HL-60 (cell line): ENCODE data around the gene TRERF1.

ENCODE experiments used
- DNase-seq, 2 experiments: peaks; one replicate each; pipeline ENCODE4 v3.0.0-alpha.2; 2010 to 2020; ENCODE audit warnings: low read depth in 1 of 2, low spot score in 1 of 2
- H3K27ac ChIP-seq: fragments of 250-450 bp; sonication (Bioruptor Pico); replicated peaks from 2 replicates; pipeline ENCODE4 v1.5.1; 2020; ENCODE audit warnings: mild to moderate bottlenecking, moderate library complexity
- H3K27me3 ChIP-seq: fragments of 250-450 bp; sonication (Bioruptor Pico); 2 replicates; pipeline ENCODE4 v1.5.1; 2021; ENCODE audit warnings: mild to moderate bottlenecking, moderate library complexity; ENCODE audit not compliant: insufficient read depth, poor library complexity, severe bottlenecking
- H3K4me3 ChIP-seq: replicated peaks from 2 replicates; pipeline ENCODE4 v1.5.1; 2011; ENCODE audit warnings: mild to moderate bottlenecking, control low read depth, low read length; ENCODE audit not compliant: insufficient read depth
- GABPA ChIP-seq: IDR thresholded peaks from 2 replicates; pipeline ENCODE4 v1.6.1; 2012; ENCODE audit warnings: low read depth
- POLR2AphosphoS5 ChIP-seq: IDR thresholded peaks from 2 replicates; pipeline ENCODE4 v1.6.1; 2012; ENCODE audit warnings: low read depth
- SPI1 ChIP-seq: IDR thresholded peaks from 2 replicates; pipeline ENCODE4 v1.6.1; 2012; ENCODE audit warnings: low read depth, mild to moderate bottlenecking, borderline replicate concordance
- TF ChIP-seq, protein P1 (sequence below): IDR thresholded peaks from 2 replicates; pipeline ENCODE4 v1.6.1; 2012; ENCODE audit warnings: low read depth; ENCODE audit not compliant: insufficient replicate concordance
- TF ChIP-seq, protein P2 (sequence below): IDR thresholded peaks from one replicate; pipeline ENCODE4 v1.5.1; 2011; ENCODE audit warnings: low read length, control low read depth, inconsistent platforms; ENCODE audit not compliant: insufficient read depth

The TRERF1 gene

DNA sequence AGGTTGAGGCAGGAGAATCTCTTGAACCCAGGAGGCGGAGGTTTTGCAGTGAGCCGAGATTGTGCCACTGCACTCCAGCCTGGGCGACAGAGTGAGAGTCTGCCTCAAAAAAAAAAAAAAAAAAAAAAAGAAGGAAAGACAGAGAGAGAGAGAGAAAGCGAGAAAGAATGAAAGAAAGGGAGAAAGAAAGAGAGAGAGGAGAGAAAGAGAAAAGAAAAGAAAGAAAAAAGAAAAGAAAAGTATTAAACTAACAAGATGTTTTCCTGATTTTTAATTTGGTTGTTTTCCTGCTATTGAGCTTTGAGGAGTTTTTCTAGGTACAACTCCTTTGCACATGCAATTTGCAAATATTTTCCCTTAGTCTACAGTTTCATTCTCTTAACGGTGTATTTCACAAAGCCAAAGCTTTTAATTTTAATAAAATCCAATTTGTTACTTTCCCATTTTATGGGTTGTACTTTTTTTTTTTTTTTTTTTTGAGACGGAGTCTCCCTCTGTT, 10.8 kb upstream of the TRERF1 start:
- Histone ChIP-seq H3K27ac (no peak overlapping the region), H3K4me3 (no peak overlapping the region), H3K27me3 (no peaks in the 10 kb centered on the region)
- TF ChIP-seq POLR2AphosphoS5 (no peak), GABPA (no peak), SPI1 (no peak)
- TF ChIP-seq, protein P1, sequence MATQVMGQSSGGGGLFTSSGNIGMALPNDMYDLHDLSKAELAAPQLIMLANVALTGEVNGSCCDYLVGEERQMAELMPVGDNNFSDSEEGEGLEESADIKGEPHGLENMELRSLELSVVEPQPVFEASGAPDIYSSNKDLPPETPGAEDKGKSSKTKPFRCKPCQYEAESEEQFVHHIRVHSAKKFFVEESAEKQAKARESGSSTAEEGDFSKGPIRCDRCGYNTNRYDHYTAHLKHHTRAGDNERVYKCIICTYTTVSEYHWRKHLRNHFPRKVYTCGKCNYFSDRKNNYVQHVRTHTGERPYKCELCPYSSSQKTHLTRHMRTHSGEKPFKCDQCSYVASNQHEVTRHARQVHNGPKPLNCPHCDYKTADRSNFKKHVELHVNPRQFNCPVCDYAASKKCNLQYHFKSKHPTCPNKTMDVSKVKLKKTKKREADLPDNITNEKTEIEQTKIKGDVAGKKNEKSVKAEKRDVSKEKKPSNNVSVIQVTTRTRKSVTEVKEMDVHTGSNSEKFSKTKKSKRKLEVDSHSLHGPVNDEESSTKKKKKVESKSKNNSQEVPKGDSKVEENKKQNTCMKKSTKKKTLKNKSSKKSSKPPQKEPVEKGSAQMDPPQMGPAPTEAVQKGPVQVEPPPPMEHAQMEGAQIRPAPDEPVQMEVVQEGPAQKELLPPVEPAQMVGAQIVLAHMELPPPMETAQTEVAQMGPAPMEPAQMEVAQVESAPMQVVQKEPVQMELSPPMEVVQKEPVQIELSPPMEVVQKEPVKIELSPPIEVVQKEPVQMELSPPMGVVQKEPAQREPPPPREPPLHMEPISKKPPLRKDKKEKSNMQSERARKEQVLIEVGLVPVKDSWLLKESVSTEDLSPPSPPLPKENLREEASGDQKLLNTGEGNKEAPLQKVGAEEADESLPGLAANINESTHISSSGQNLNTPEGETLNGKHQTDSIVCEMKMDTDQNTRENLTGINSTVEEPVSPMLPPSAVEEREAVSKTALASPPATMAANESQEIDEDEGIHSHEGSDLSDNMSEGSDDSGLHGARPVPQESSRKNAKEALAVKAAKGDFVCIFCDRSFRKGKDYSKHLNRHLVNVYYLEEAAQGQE = no peak
- TF ChIP-seq, protein P2, sequence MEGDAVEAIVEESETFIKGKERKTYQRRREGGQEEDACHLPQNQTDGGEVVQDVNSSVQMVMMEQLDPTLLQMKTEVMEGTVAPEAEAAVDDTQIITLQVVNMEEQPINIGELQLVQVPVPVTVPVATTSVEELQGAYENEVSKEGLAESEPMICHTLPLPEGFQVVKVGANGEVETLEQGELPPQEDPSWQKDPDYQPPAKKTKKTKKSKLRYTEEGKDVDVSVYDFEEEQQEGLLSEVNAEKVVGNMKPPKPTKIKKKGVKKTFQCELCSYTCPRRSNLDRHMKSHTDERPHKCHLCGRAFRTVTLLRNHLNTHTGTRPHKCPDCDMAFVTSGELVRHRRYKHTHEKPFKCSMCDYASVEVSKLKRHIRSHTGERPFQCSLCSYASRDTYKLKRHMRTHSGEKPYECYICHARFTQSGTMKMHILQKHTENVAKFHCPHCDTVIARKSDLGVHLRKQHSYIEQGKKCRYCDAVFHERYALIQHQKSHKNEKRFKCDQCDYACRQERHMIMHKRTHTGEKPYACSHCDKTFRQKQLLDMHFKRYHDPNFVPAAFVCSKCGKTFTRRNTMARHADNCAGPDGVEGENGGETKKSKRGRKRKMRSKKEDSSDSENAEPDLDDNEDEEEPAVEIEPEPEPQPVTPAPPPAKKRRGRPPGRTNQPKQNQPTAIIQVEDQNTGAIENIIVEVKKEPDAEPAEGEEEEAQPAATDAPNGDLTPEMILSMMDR = no peak
- no peak for DNase-seq

DNA sequence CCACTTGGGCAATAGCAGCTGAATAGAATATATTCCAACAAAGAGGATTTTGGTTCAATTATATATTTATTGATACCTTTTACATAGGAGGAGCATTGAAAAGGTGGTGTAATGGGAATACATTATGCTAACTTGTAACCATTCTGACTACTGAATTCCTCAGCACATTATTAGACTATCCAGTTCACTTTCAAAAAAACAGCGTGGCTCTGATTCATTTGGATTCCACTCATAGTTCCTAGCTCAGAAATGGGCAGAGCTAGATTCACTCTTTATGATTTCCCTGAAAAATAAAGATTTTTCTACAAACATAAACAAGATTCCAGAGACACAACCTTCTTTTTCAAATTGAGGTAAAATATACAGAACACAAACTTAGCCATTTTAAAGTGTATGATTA, 9.2 kb upstream of the TRERF1 start:
- TF ChIP-seq GABPA = no peak
- TF ChIP-seq, protein P1 = no peak
- no peak for TF ChIP-seq POLR2AphosphoS5
- no peak for TF ChIP-seq SPI1
- TF ChIP-seq, protein P2 = no peak
- Histone ChIP-seq H3K27ac (no peak overlapping the region), H3K4me3 (no peak overlapping the region), H3K27me3 (no peaks in the 10 kb centered on the region)
- DNase-seq = no peak

DNA sequence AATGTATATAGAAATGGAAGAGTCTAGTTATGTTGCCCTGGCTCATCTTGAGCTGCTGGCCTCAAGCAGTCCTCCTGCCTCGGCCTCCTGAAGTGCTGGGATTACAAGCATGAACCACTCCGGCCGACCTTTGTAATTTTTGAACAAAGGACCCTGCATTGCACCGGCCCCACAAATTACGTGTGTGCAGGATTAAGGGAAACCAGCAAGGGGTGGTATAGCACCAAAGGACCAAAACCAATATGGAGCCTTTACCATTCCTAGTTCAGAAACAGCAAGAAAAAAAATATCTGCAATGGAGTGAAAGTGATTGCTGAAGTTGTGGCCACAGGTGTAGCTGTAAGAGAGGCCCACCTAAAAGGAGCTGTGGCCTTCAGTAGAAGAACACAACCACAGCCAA, 8.2 kb upstream of the TRERF1 start:
- Histone ChIP-seq H3K4me3 (no peak overlapping the region), H3K27me3 (no peaks in the 10 kb centered on the region), H3K27ac (no peak overlapping the region)
- no peak for DNase-seq
- no peak for TF ChIP-seq POLR2AphosphoS5
- TF ChIP-seq, protein P2 = no peak
- no peak for TF ChIP-seq SPI1
- TF ChIP-seq GABPA = no peak
- TF ChIP-seq, protein P1 = no peak
